OCI-LY3 (cell line): ENCODE results near the gene NR1D2.
"Not testable (repeated sequence)": the region's sequence is repeated elsewhere in the genome, so short reads cannot be mapped to it uniquely, and the experiment has no call there.

ENCODE experiments used
- H2AFZ ChIP-seq: fragments of 200-600, 300-600 bp; shearing (Covaris generic); 2 replicates; pipeline ENCODE4 v1.6.0; 2014; ENCODE audit warnings: antibody characterized with exemption, low read depth, low read length
- H3K27ac ChIP-seq: fragments of 200-600, 300-600 bp; sonication (generic); 2 replicates; pipeline ENCODE4 v1.5.1; 2014; ENCODE audit warnings: mild to moderate bottlenecking, low read length, moderate library complexity, mixed read lengths
- H3K27me3 ChIP-seq: fragments of 200-600, 300-600 bp; sonication (generic); 2 replicates; pipeline ENCODE4 v1.6.1; 2014; ENCODE audit warnings: low read depth, low read length, mixed read lengths
- H3K36me3 ChIP-seq: fragments of 200-600, 300-600 bp; sonication (generic); replicated peaks from 2 replicates; pipeline ENCODE3; 2014; ENCODE audit warnings: low read depth, low read length, mixed read lengths
- H3K4me1 ChIP-seq: fragments of 300-600, 200-600 bp; sonication (generic); 2 replicates; pipeline ENCODE4 v1.6.1; 2014; ENCODE audit warnings: low read length, mixed read lengths
- H3K4me2 ChIP-seq: fragments of 200-600, 300-600 bp; sonication (generic); 2 replicates; pipeline ENCODE4 v1.6.1; 2014; ENCODE audit warnings: low read length, mixed read lengths
- H3K4me3 ChIP-seq: fragments of 300-600, 200-600 bp; sonication (generic); 2 replicates; pipeline ENCODE4 v1.5.1; 2014; ENCODE audit warnings: antibody characterized with exemption, mild to moderate bottlenecking, low read length, moderate library complexity
- H3K79me2 ChIP-seq: fragments of 300-600, 200-600 bp; shearing (Covaris generic); 2 replicates; pipeline ENCODE4 v1.6.1; 2014; ENCODE audit warnings: mild to moderate bottlenecking, low read length, mixed read lengths
- H3K9ac ChIP-seq: fragments of 300-600, 200-600 bp; shearing (Covaris generic); 2 replicates; pipeline ENCODE4 v1.6.0; 2014; ENCODE audit warnings: mild to moderate bottlenecking, low read length, moderate library complexity
- H3K9me3 ChIP-seq: fragments of 200-600, 300-600 bp; shearing (Covaris generic); 2 replicates; pipeline ENCODE4 v1.6.1; 2014; ENCODE audit warnings: low read length, mixed read lengths; ENCODE audit not compliant: insufficient read depth
- H4K20me1 ChIP-seq: fragments of 200-600, 300-600 bp; sonication (generic); 2 replicates; pipeline ENCODE4 v1.6.1; 2016; ENCODE audit warnings: low read length, mixed read lengths; ENCODE audit not compliant: insufficient read depth
- EZH2phosphoT487 ChIP-seq: fragments of 200-600 bp; shearing (Covaris generic); IDR thresholded peaks from 2 replicates; pipeline ENCODE4 v1.6.1; 2018; ENCODE audit warnings: antibody characterized with exemption, mixed run types, low read depth
- TF ChIP-seq, protein P1 (sequence below): fragments of 200-600, 300-600 bp; sonication (generic); IDR thresholded peaks from 2 replicates; pipeline ENCODE4 v1.5.1; 2014; ENCODE audit warnings: antibody characterized with exemption, low read length, low read depth

Gene NR1D2

DNA sequence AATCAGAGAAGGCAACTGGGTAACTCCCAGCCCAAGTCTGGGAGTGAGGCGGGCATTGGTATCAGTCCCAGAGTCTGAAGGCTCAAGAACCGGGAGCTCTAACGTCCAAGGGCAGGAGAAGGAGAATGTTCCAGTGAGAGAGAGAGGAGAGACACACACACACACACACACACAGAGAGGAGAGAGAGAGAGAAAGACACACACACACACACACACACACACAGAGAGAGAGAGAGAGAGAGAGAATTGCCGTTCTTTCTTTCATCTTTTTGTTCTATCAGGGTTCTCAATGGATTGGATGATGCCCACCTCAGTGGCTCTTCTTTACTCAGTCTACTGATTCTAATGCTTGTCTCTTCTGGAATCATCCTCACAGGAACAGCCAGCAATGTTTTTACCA lies 57.0 kb downstream of the NR1D2 start:
- Histone ChIP-seq H3K27ac (no peak overlapping the region), H3K79me2 (no peaks in the 10 kb centered on the region), H3K4me2 (no peak overlapping the region), H3K27me3 (peaks cover 21% of the 10 kb centered on the region), H3K4me1 (peaks cover 17% of the 10 kb centered on the region), H3K9me3 (no peaks in the 10 kb centered on the region), H2AFZ (no peak overlapping the region), H3K4me3 (no peak overlapping the region), H3K36me3 (no peaks in the 10 kb centered on the region), H4K20me1 (no peaks in the 10 kb centered on the region), H3K9ac (no peak overlapping the region)
- no peak for TF ChIP-seq EZH2phosphoT487
- TF ChIP-seq, protein P1, sequence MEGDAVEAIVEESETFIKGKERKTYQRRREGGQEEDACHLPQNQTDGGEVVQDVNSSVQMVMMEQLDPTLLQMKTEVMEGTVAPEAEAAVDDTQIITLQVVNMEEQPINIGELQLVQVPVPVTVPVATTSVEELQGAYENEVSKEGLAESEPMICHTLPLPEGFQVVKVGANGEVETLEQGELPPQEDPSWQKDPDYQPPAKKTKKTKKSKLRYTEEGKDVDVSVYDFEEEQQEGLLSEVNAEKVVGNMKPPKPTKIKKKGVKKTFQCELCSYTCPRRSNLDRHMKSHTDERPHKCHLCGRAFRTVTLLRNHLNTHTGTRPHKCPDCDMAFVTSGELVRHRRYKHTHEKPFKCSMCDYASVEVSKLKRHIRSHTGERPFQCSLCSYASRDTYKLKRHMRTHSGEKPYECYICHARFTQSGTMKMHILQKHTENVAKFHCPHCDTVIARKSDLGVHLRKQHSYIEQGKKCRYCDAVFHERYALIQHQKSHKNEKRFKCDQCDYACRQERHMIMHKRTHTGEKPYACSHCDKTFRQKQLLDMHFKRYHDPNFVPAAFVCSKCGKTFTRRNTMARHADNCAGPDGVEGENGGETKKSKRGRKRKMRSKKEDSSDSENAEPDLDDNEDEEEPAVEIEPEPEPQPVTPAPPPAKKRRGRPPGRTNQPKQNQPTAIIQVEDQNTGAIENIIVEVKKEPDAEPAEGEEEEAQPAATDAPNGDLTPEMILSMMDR = no peak

DNA sequence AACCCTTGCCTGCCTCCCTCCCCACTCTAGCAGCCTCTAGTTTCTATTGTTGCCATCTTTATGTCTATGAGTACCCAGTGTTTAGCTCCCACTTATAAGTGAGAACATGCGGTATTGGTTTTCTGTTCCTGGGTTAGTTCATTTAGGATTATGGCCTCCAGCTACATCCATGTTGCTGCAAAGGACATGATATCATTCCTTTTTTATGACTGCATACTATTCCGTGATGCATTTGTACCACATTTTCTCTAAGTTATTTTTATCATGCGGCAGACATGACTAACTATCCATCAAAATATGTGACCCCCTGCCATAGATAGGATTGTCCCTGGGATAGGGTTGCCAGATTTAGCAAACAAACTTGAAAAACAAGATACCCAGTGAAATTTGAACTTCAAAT lies 58.4 kb downstream of the NR1D2 start:
- H3K27me3 ChIP-seq = peaks cover 21% of the 10 kb centered on the region
- H3K9ac ChIP-seq = no peak overlapping the region

DNA sequence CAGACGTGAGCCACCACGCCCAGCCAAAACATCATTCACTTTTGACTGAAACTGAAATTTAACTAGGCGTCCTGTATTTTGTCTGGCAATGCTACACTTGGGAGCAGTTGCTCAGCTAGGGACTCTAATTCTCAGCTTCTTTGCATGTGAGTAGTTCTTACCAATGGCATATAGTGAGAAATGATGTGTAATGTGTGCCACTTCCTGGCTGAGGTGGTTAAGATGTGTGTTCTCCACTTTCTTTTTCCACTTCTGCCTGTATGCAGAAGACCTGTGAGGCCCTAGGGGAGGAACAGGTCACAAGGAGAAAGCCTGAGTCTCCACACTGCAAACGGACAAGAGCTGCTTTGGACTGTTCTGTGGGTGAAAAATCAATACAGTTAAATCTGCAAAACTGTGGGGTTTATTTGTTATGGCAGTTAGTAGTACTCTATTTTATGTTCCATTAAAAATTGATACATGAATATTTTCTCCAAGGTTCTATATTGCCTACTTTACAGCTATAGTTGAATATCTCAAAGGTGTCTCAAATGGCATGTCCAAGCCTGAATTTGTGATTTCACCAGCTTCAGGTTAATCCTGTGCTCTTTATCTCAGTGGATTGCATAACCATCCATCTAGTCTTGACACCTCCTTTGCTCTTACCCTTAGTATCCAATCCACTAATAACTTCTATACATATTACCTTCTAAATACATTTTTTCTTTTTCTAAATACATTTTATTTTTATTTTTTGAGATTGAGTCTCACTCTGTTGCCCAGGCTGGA lies 59.3 kb downstream of the NR1D2 start:
- H2AFZ ChIP-seq = peak overlapping the region; percentile 73; the same call in 1 of the 2 replicates
- H4K20me1 ChIP-seq = no peaks in the 10 kb centered on the region
- peaks cover 21% of the 10 kb centered on the region for H3K27me3 ChIP-seq
- H3K4me3 ChIP-seq = no peak overlapping the region
- H3K79me2 ChIP-seq = no peaks in the 10 kb centered on the region
- H3K36me3 ChIP-seq = no peaks in the 10 kb centered on the region
- no peak overlapping the region for H3K27ac ChIP-seq
- H3K9ac ChIP-seq = no peak overlapping the region
- peak overlapping the region; percentile 37 for H3K4me2 ChIP-seq
- TF ChIP-seq, protein P1 = no peak
- TF ChIP-seq EZH2phosphoT487 = no peak
- H3K4me1 ChIP-seq = peaks cover 13% of the 10 kb centered on the region
- H3K9me3 ChIP-seq = no peaks in the 10 kb centered on the region

More for the DNA sequence above, 58.4 kb downstream of the NR1D2 start:
- Histone ChIP-seq H3K4me2 (peak overlapping the region; percentile 37; the same call in 1 of the 2 replicates), H4K20me1 (no peaks in the 10 kb centered on the region), H3K4me1 (peaks cover 17% of the 10 kb centered on the region), H3K9me3 (no peaks in the 10 kb centered on the region), H3K27ac (no peak overlapping the region), H3K79me2 (no peaks in the 10 kb centered on the region), H3K36me3 (no peaks in the 10 kb centered on the region), H2AFZ (no peak overlapping the region), H3K4me3 (no peak overlapping the region)
- TF ChIP-seq, protein P1 = no peak
- no peak for TF ChIP-seq EZH2phosphoT487

DNA sequence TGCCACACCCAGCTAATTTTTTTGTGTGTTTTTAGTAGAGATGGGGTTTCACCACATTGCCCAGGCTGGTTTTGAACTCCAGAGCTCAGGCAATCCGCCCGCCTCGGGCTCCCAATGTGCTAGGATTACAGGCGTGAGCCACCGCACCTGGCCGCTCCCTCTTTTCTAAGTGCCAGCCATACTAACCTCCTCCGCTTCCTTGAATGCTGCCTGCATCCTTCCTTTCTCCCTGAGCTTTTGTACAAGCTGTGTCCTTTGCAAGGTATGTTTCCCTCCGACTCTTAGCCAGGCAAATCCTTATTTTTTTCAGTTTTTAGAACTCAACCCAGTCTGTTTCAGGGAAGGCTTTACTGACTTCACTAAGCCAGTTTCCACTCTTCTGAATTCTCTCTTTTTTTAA lies 60.6 kb downstream of the NR1D2 start:
- Histone ChIP-seq H4K20me1 (no peaks in the 10 kb centered on the region), H3K27ac (no peak overlapping the region), H3K4me1 (peaks cover 10% of the 10 kb centered on the region), H3K4me2 (no peak overlapping the region), H3K9me3 (no peaks in the 10 kb centered on the region), H3K79me2 (no peaks in the 10 kb centered on the region), H3K4me3 (no peak overlapping the region), H2AFZ (no peak overlapping the region), H3K9ac (no peak overlapping the region), H3K27me3 (peaks cover 8% of the 10 kb centered on the region), H3K36me3 (no peaks in the 10 kb centered on the region)
- TF ChIP-seq EZH2phosphoT487 = no peak
- TF ChIP-seq, protein P1 = no peak

DNA sequence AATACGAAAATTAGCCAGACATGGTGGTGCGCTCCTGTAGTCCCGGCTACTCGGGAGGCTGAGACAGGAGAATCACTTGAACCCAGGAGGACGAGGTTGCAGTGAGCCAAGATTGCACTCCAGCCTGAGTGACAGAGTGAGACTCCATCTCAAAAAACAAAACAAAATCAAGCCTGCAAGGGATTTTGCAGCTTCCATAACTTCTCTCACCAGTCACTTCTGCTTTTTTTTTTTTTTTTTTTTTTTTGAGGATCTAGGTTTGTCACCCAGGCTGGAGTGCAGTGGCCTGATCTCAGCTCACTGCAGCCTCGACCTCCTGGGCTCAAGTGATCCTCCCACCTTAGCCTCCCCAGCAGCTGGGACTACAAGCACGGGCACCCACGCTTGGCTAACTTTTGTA lies 65.7 kb downstream of the NR1D2 start:
- not testable (repeated sequence) for H2AFZ ChIP-seq, H3K9me3 ChIP-seq, H3K79me2 ChIP-seq, H3K36me3 ChIP-seq, H3K4me2 ChIP-seq, H3K27ac ChIP-seq, H4K20me1 ChIP-seq, H3K9ac ChIP-seq, H3K4me3 ChIP-seq, H3K27me3 ChIP-seq
- peaks cover 14% of the 10 kb centered on the region for H3K4me1 ChIP-seq
